ENCODE measurements around the gene NAA16.

Gene NAA16

GRCh38 chr13:41327994-41328790, 17.1 kb downstream of the NAA16 start:
- DNase-seq (ENCODE audit: extremely low read depth, low read depth): no peak
- TF ChIP-seq CTCF (IDR thresholded peaks at IDR 0.05; ENCODE audit: low read depth, low read length, missing control alignments): no peak
- no peak overlapping the region for H3K4me3 ChIP-seq (replicated peaks; ENCODE audit: low read depth, low read length)

- no peak for TF ChIP-seq CTCF (IDR thresholded peaks at IDR 0.05; ENCODE audit: low read depth, low read length, missing control alignments)
- no peak overlapping the region for H3K4me3 ChIP-seq (replicated peaks; ENCODE audit: low read depth, low read length)
- no peak for DNase-seq (ENCODE audit: extremely low read depth, low read depth)
Observed at GRCh38 chr13:41332829-41333228, 21.8 kb downstream of the NAA16 start.

- no peak for TF ChIP-seq CTCF (IDR thresholded peaks at IDR 0.05; ENCODE audit: low read depth, low read length, missing control alignments)
- DNase-seq (ENCODE audit: extremely low read depth, low read depth): no peak
- H3K4me3 ChIP-seq (replicated peaks; ENCODE audit: low read depth, low read length): no peak overlapping the region
Observed at GRCh38 chr13:41334810-41335209, 23.7 kb downstream of the NAA16 start.

- no peak for DNase-seq (ENCODE audit: extremely low read depth, low read depth)
- no peak overlapping the region for H3K4me3 ChIP-seq (replicated peaks; ENCODE audit: low read depth, low read length)
- TF ChIP-seq CTCF (IDR thresholded peaks at IDR 0.05; ENCODE audit: low read depth, low read length, missing control alignments): no peak
Observed at GRCh38 chr13:41344358-41344757, 33.3 kb downstream of the NAA16 start.

GRCh38 chr13:41345165-41345913, 34.3 kb downstream of the NAA16 start:
- H3K4me3 ChIP-seq (replicated peaks; ENCODE audit: low read depth, low read length): no peak overlapping the region
- DNase-seq (ENCODE audit: extremely low read depth, low read depth): no peak
- no peak for TF ChIP-seq CTCF (IDR thresholded peaks at IDR 0.05; ENCODE audit: low read depth, low read length, missing control alignments)

- TF ChIP-seq CTCF (IDR thresholded peaks at IDR 0.05; ENCODE audit: low read depth, low read length, missing control alignments): no peak
- H3K4me3 ChIP-seq (replicated peaks; ENCODE audit: low read depth, low read length): no peak overlapping the region
- DNase-seq (ENCODE audit: extremely low read depth, low read depth): no peak
Observed at GRCh38 chr13:41345914-41346589, 35.0 kb downstream of the NAA16 start.
